Common myeloid progenitor, CD34-positive (primary cell): ENCODE results near the gene UCN3.

Source experiments
- CTCF ChIA-PET: fragments of 350-600 bp; sonication (Branson Sonifier 250); formaldehyde crosslinking; loops from one replicate; lab custom pipeline; 2021; ENCODE audit warnings: antibody characterized with exemption; lab: Charles Lee
- POLR2A ChIA-PET: fragments of 350-600 bp; sonication (Branson Sonifier 250); formaldehyde crosslinking; loops from one replicate; lab custom pipeline; 2021; ENCODE audit warnings: antibody characterized with exemption; lab: Charles Lee
- DNase-seq, 3 donors: peaks; one replicate each; pipeline versions ENCODE4 v3.0.0 to v3.0.0-alpha.2; 2013
- H3K27ac ChIP-seq, 2 experiments: 1 replicate in 1 of 2; 2 replicates in 1 of 2; pipeline ENCODE4 v1.7.0; 2013; ENCODE audit warnings: inconsistent platforms in 2 of 2, low read length in 2 of 2, mild to moderate bottlenecking in 2 of 2, low read depth in 1 of 2, moderate library complexity in 1 of 2; ENCODE audit not compliant: severe bottlenecking in 2 of 2, insufficient read depth in 1 of 2, poor library complexity in 1 of 2
- H3K27me3 ChIP-seq, 5 experiments: replicated peaks in 2 of 5; 1 replicate in 3 of 5; 2 replicates in 2 of 5; pipeline versions ENCODE4 v1.6.1 to v1.7.0; 2013; ENCODE audit warnings: low read length in 4 of 5, mild to moderate bottlenecking in 2 of 5, moderate library complexity in 2 of 5, inconsistent platforms in 1 of 5; ENCODE audit not compliant: insufficient read depth in 5 of 5, control insufficient read depth in 4 of 5
- H3K36me3 ChIP-seq, 4 experiments: 1 replicate in 2 of 4; 2 replicates in 2 of 4; pipeline versions ENCODE4 v1.6.1 to v1.7.0; 2013; ENCODE audit warnings: low read length in 3 of 4, control low read depth in 1 of 4, mild to moderate bottlenecking in 1 of 4; ENCODE audit not compliant: control insufficient read depth in 4 of 4, insufficient read depth in 4 of 4
- H3K4me1 ChIP-seq, 4 experiments: 1 replicate in 3 of 4; 2 replicates in 1 of 4; pipeline versions ENCODE4 v1.6.1 to v1.7.1; 2013; ENCODE audit warnings: low read length in 3 of 4, mild to moderate bottlenecking in 3 of 4, control low read depth in 1 of 4, inconsistent platforms in 1 of 4, moderate library complexity in 1 of 4; ENCODE audit not compliant: control insufficient read depth in 4 of 4, insufficient read depth in 4 of 4; ENCODE audit errors: control extremely low read depth in 1 of 4
- H3K4me3 ChIP-seq, 7 experiments: 1 replicate in 4 of 7; 2 replicates in 3 of 7; pipeline versions ENCODE4 v1.5.1 to v1.7.0; 2013; ENCODE audit warnings: mild to moderate bottlenecking in 7 of 7, low read length in 6 of 7, moderate library complexity in 6 of 7, inconsistent platforms in 2 of 7, low read depth in 2 of 7, control low read depth in 1 of 7; ENCODE audit not compliant: insufficient read depth in 4 of 7, control insufficient read depth in 1 of 7; ENCODE audit errors: extremely low read depth in 1 of 7
- H3K9me3 ChIP-seq, 5 experiments: 1 replicate in 4 of 5; 2 replicates in 1 of 5; pipeline versions ENCODE4 v1.6.1 to v1.7.1; 2013; ENCODE audit warnings: low read length in 4 of 5, mild to moderate bottlenecking in 2 of 5, inconsistent platforms in 1 of 5, low read depth in 1 of 5, moderate library complexity in 1 of 5; ENCODE audit not compliant: control insufficient read depth in 4 of 5, insufficient read depth in 2 of 5; ENCODE audit errors: control extremely low read depth in 1 of 5
- WGBS: methylation state at CpG from one replicate; pipeline ENCODE4 v1.1.5; 2013; ENCODE audit not compliant: insufficient coverage; 5-methylcytosine and 5-hydroxymethylcytosine counted together

UCN3 gene

GRCh38 chr10:5334196-5334880 lies 30.4 kb upstream of the UCN3 start:
- peak; percentile 20 to 65 (median 48) for DNase-seq
- Histone ChIP-seq H3K27me3 (no peaks in the 10 kb centered on the region), H3K27ac (no peak overlapping the region), H3K9me3 (no peaks in the 10 kb centered on the region), H3K4me1 (peaks cover 0 to 10% (median 3%) of the 10 kb centered on the region in 4 experiments), H3K36me3 (no peaks in the 10 kb centered on the region), H3K4me3 (no peak overlapping the region)
- ChIA-PET POLR2A (no interaction called here), CTCF (interaction anchor here (1.0 kb wide), 1 partner anchor 9 kb away, joined by 7 read pairs; no protein-coding TSS in a partner anchor)
- 66% methylated on average over 3 of the region's 5 CpGs for WGBS

GRCh38 chr10:5338010-5338409 lies 26.8 kb upstream of the UCN3 start:
- Histone ChIP-seq H3K27me3 (no peaks in the 10 kb centered on the region), H3K9me3 (no peaks in the 10 kb centered on the region), H3K4me3 (no peak overlapping the region), H3K36me3 (no peaks in the 10 kb centered on the region), H3K4me1 (peaks cover 0 to 10% (median 3%) of the 10 kb centered on the region in 4 experiments), H3K27ac (no peak overlapping the region)
- CTCF ChIA-PET: no interaction called here
- POLR2A ChIA-PET: no interaction called here
- no peak for DNase-seq

- Histone ChIP-seq H3K9me3 (no peaks in the 10 kb centered on the region), H3K27me3 (no peaks in the 10 kb centered on the region), H3K4me1 (no peaks in the 10 kb centered on the region), H3K27ac (no peak overlapping the region), H3K4me3 (no peak overlapping the region), H3K36me3 (no peaks in the 10 kb centered on the region)
- ChIA-PET CTCF (interaction anchor here (0.7 to 1.8 kb wide), 9 partner anchors 9 to 494 kb away, joined by 3 to 7 read pairs (median 3); no protein-coding TSS in a partner anchor), POLR2A (no interaction called here)
- no peak for DNase-seq
- 100% methylated on average over 3 of the region's 3 CpGs for WGBS
Observed at GRCh38 chr10:5343092-5343491, 21.7 kb upstream of the UCN3 start.

- Histone ChIP-seq H3K27me3 (no peaks in the 10 kb centered on the region), H3K4me1 (no peaks in the 10 kb centered on the region), H3K4me3 (no peak overlapping the region), H3K36me3 (no peaks in the 10 kb centered on the region), H3K27ac (no peak overlapping the region), H3K9me3 (no peaks in the 10 kb centered on the region)
- WGBS: 29% methylated on average over 2 of the region's 4 CpGs
- DNase-seq: peak; percentile 32 to 67 (median 59)
- ChIA-PET POLR2A (no interaction called here), CTCF (interaction anchor here (0.7 to 1.8 kb wide), 9 partner anchors 9 to 494 kb away, joined by 3 to 7 read pairs (median 3); no protein-coding TSS in a partner anchor)
Observed at GRCh38 chr10:5343561-5343960, 21.2 kb upstream of the UCN3 start.

- Histone ChIP-seq H3K27ac (no peak overlapping the region), H3K27me3 (no peaks in the 10 kb centered on the region), H3K36me3 (no peaks in the 10 kb centered on the region), H3K4me1 (no peaks in the 10 kb centered on the region), H3K4me3 (no peak overlapping the region), H3K9me3 (no peaks in the 10 kb centered on the region)
- WGBS: 96% methylated on average over 3 of the region's 4 CpGs
- CTCF ChIA-PET: interaction anchor here (0.8 to 1.8 kb wide), 5 partner anchors 8 to 494 kb away, joined by 3 to 7 read pairs (median 3); no protein-coding TSS in a partner anchor
- no peak for DNase-seq
- POLR2A ChIA-PET: no interaction called here
Observed at GRCh38 chr10:5343979-5344378, 20.8 kb upstream of the UCN3 start.

GRCh38 chr10:5344746-5345145 lies 20.0 kb upstream of the UCN3 start:
- H3K4me1 ChIP-seq: no peaks in the 10 kb centered on the region
- no peak overlapping the region for H3K27ac ChIP-seq
- DNase-seq: no peak
- H3K9me3 ChIP-seq: no peaks in the 10 kb centered on the region
- ChIA-PET POLR2A (no interaction called here), CTCF (no interaction called here)
- H3K27me3 ChIP-seq: no peaks in the 10 kb centered on the region
- no peaks in the 10 kb centered on the region for H3K36me3 ChIP-seq
- no peak overlapping the region for H3K4me3 ChIP-seq

GRCh38 chr10:5346881-5347280 lies 17.9 kb upstream of the UCN3 start:
- Histone ChIP-seq H3K4me1 (no peaks in the 10 kb centered on the region), H3K27me3 (no peaks in the 10 kb centered on the region), H3K4me3 (no peak overlapping the region), H3K9me3 (no peaks in the 10 kb centered on the region), H3K36me3 (no peaks in the 10 kb centered on the region), H3K27ac (no peak overlapping the region)
- CTCF ChIA-PET: no interaction called here
- 77% methylated on average over 3 of the region's 4 CpGs for WGBS
- POLR2A ChIA-PET: interaction anchor here (0.6 kb wide), 1 partner anchor 16 kb away, joined by 4 read pairs; no protein-coding TSS in a partner anchor
- DNase-seq: no peak
